ENCODE data around the gene MARCHF3. TPM values are rescaled to one million over a fixed set of nuclear protein-coding genes. Genes with fewer than 3 reads are reported as not detected.

The MARCHF3 gene
- total RNA-seq, 5 donors from 2014 or later (not counting 1 experiment from before 2014, with no cell fraction given), result 5.6 to 9.9 (median 7.6) TPM

DNA sequence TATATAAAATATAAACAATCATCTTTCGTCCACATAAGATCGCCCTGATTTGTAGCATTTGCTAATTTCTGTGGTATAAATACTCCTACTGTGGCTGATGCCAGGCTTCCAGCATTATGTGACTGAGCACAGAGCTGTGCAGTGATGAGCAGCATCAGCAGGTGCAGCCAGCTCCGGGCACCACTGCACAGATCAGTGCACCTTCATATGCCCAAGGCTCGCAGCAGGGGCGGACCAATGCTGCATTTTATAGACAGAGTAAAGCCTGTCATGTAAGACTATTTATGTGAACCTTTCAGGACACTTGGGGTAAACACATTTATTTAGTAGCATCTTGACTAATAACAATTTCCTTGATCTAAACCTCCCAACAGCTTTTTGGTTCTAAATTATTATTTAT, 200.3 kb downstream of the MARCHF3 start:
- H3K27ac Mint-ChIP-seq, result no peak overlapping the region
- H3K36me3 Mint-ChIP-seq, result peaks cover 62% of the 10 kb centered on the region
- no peak overlapping the region for H3K4me3 Mint-ChIP-seq
- H3K9me3 Mint-ChIP-seq, result no peaks in the 10 kb centered on the region
- peaks cover 20 to 64% of the 10 kb centered on the region in 2 donors for H3K36me3 ChIP-seq (ENCODE audit: control insufficient read depth in 2 of 2, extremely low read depth in 1 of 2, insufficient read depth in 1 of 2, low read length in 1 of 2)
- H3K27me3 ChIP-seq (replicated peaks in 1 of 2; ENCODE audit: control insufficient read depth in 2 of 2, extremely low read depth in 1 of 2, insufficient read depth in 2 of 2, low read length in 1 of 2), result no peaks in the 10 kb centered on the region
- ChIA-PET POLR2A (interaction anchor here in 1 of 2 donors (0.6 kb wide), 1 partner anchor 132 kb away, joined by 3 read pairs; no protein-coding TSS in a partner anchor), CTCF (interaction anchor here in 1 of 2 donors (0.7 to 0.8 kb wide), 2 partner anchors 229 to 427 kb away, joined by 3 to 4 read pairs; partner anchors contain the start of gene PHAX)
- no peak overlapping the region for H3K4me3 ChIP-seq (ENCODE audit: control insufficient read depth in 1 of 2, extremely low read depth in 1 of 2, low read length in 1 of 2)
- H3K27ac ChIP-seq (ENCODE audit: low read length), result no peak overlapping the region
- no peaks in the 10 kb centered on the region for H3K4me1 ChIP-seq (ENCODE audit: control insufficient read depth in 1 of 2, extremely low read depth in 1 of 2, insufficient read depth in 2 of 2, low read length in 2 of 2)
- no peaks in the 10 kb centered on the region for H3K4me1 Mint-ChIP-seq
- H3K9me3 ChIP-seq, result no peaks in the 10 kb centered on the region
- H3K27me3 Mint-ChIP-seq, result no peaks in the 10 kb centered on the region
- WGBS (ENCODE audit: insufficient coverage), result no CpG with 5 or more reads among the region's 5 CpGs
- DNase-seq (no peak), ATAC-seq (replicated peaks in 1 of 4) (no peak)

- peaks cover 58% of the 10 kb centered on the region for H3K36me3 Mint-ChIP-seq
- H3K9me3 Mint-ChIP-seq, result no peaks in the 10 kb centered on the region
- H3K27ac Mint-ChIP-seq, result no peak overlapping the region
- POLR2A ChIA-PET, result no interaction called here
- Histone ChIP-seq H3K27me3 (replicated peaks in 1 of 2; ENCODE audit: control insufficient read depth in 2 of 2, extremely low read depth in 1 of 2, insufficient read depth in 2 of 2, low read length in 1 of 2) (no peaks in the 10 kb centered on the region), H3K4me1 (ENCODE audit: control insufficient read depth in 1 of 2, extremely low read depth in 1 of 2, insufficient read depth in 2 of 2, low read length in 2 of 2) (no peaks in the 10 kb centered on the region), H3K27ac (ENCODE audit: low read length) (no peak overlapping the region), H3K9me3 (no peaks in the 10 kb centered on the region), H3K36me3 (ENCODE audit: control insufficient read depth in 2 of 2, extremely low read depth in 1 of 2, insufficient read depth in 1 of 2, low read length in 1 of 2) (peaks cover 20 to 57% of the 10 kb centered on the region in 2 donors), H3K4me3 (ENCODE audit: control insufficient read depth in 1 of 2, extremely low read depth in 1 of 2, low read length in 1 of 2) (no peak overlapping the region)
- CTCF ChIA-PET, result no interaction called here
- DNase-seq (no peak), ATAC-seq (replicated peaks in 1 of 4) (no peak)
- no peaks in the 10 kb centered on the region for H3K27me3 Mint-ChIP-seq
- H3K4me3 Mint-ChIP-seq, result no peak overlapping the region
- no CpG with 5 or more reads among the region's 5 CpGs for WGBS (ENCODE audit: insufficient coverage)
- no peaks in the 10 kb centered on the region for H3K4me1 Mint-ChIP-seq
These were observed 201.3 kb downstream of the MARCHF3 start for GRCh38 chr5:126829098-126829497.

DNA sequence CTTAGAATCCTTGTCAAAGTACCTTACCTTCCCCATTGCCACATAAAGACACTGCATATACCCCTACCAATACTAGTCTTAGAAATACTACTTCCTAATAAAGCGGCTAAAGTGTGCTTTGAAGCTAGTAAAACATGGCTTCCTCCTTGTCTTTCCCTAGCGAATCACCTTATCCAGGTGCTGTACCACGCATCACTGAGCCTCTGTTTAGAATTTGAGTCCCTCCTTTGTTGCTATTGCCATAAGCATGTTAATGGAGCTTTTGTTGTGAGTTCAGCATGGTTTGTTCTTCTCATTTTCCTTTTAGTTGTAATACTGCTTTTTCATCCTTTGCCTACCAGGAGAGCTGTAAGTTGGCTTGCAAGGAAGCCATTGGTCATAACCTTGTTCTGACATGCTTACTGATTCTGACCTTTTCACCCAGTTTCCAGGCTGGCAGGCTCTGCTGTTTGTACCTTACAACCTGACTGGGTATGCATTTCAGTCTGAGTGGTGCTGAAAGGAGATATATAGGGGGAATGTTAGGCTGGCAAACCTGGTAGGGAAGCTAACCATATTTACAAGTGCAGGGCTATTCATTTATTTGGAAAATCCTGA, 203.6 kb downstream of the MARCHF3 start:
- Histone ChIP-seq H3K27me3 (replicated peaks in 1 of 2; ENCODE audit: control insufficient read depth in 2 of 2, extremely low read depth in 1 of 2, insufficient read depth in 2 of 2, low read length in 1 of 2) (no peaks in the 10 kb centered on the region), H3K9me3 (no peaks in the 10 kb centered on the region), H3K4me3 (ENCODE audit: control insufficient read depth in 1 of 2, extremely low read depth in 1 of 2, low read length in 1 of 2) (no peak overlapping the region), H3K4me1 (ENCODE audit: control insufficient read depth in 1 of 2, extremely low read depth in 1 of 2, insufficient read depth in 2 of 2, low read length in 2 of 2) (no peaks in the 10 kb centered on the region), H3K27ac (ENCODE audit: low read length) (no peak overlapping the region), H3K36me3 (ENCODE audit: control insufficient read depth in 2 of 2, extremely low read depth in 1 of 2, insufficient read depth in 1 of 2, low read length in 1 of 2) (peaks cover 19 to 51% of the 10 kb centered on the region in 2 donors)
- no peak overlapping the region for H3K27ac Mint-ChIP-seq
- no peak overlapping the region for H3K4me3 Mint-ChIP-seq
- DNase-seq, result no peak
- H3K9me3 Mint-ChIP-seq, result no peaks in the 10 kb centered on the region
- ChIA-PET CTCF (interaction anchor here in 1 of 2 donors (0.6 to 1.3 kb wide), 3 partner anchors 9 to 27 kb away, joined by 3 to 6 read pairs (median 4); no protein-coding TSS in a partner anchor), POLR2A (no interaction called here)
- no peak for ATAC-seq (replicated peaks in 1 of 4)
- no peaks in the 10 kb centered on the region for H3K4me1 Mint-ChIP-seq
- H3K27me3 Mint-ChIP-seq, result no peaks in the 10 kb centered on the region
- 0% methylated on average over 1 of the region's 3 CpGs for WGBS (ENCODE audit: insufficient coverage)
- peaks cover 54% of the 10 kb centered on the region for H3K36me3 Mint-ChIP-seq

- H3K9me3 ChIP-seq, result no peaks in the 10 kb centered on the region
- H3K27ac ChIP-seq (ENCODE audit: low read length), result no peak overlapping the region
- H3K4me1 ChIP-seq (ENCODE audit: control insufficient read depth in 1 of 2, extremely low read depth in 1 of 2, insufficient read depth in 2 of 2, low read length in 2 of 2), result no peaks in the 10 kb centered on the region
- Mint-ChIP-seq H3K27me3 (no peaks in the 10 kb centered on the region), H3K27ac (no peak overlapping the region), H3K36me3 (peaks cover 41% of the 10 kb centered on the region), H3K4me3 (no peak overlapping the region), H3K4me1 (peaks cover 0 to 10% (median 0%) of the 10 kb centered on the region in 3 donors), H3K9me3 (no peaks in the 10 kb centered on the region)
- WGBS (ENCODE audit: insufficient coverage), result no CpG with 5 or more reads among the region's 5 CpGs
- H3K27me3 ChIP-seq (replicated peaks in 1 of 2; ENCODE audit: control insufficient read depth in 2 of 2, extremely low read depth in 1 of 2, insufficient read depth in 2 of 2, low read length in 1 of 2), result no peaks in the 10 kb centered on the region
- ATAC-seq (replicated peaks in 1 of 4) (no peak), DNase-seq (no peak)
- no peak overlapping the region for H3K4me3 ChIP-seq (ENCODE audit: control insufficient read depth in 1 of 2, extremely low read depth in 1 of 2, low read length in 1 of 2)
- POLR2A ChIA-PET, result no interaction called here
- peaks cover 4 to 36% of the 10 kb centered on the region in 2 donors for H3K36me3 ChIP-seq (ENCODE audit: control insufficient read depth in 2 of 2, extremely low read depth in 1 of 2, insufficient read depth in 1 of 2, low read length in 1 of 2)
- CTCF ChIA-PET, result interaction anchor here in 1 of 2 donors (0.8 kb wide), 1 partner anchor 689 kb away, joined by 3 read pairs; no protein-coding TSS in a partner anchor
These were observed 211.1 kb downstream of the MARCHF3 start for GRCh38 chr5:126819253-126819652.

DNA sequence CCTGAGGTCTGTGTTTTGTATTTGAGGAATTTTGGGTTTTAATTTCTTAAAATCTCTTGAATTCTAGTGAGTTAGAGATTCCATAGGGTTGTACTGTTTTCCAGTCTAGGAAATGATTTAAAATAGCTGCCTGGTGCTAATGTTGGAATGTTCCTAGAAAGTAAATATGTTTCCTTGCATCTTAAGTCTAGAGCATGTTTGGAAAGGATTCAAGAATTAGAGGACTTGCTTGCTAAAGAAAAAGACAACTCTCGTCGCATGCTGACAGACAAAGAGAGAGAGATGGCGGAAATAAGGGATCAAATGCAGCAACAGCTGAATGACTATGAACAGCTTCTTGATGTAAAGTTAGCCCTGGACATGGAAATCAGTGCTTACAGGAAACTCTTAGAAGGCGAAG, 211.6 kb downstream of the MARCHF3 start:
- Histone ChIP-seq H3K27ac (ENCODE audit: low read length) (no peak overlapping the region), H3K27me3 (replicated peaks in 1 of 2; ENCODE audit: control insufficient read depth in 2 of 2, extremely low read depth in 1 of 2, insufficient read depth in 2 of 2, low read length in 1 of 2) (no peaks in the 10 kb centered on the region), H3K9me3 (no peaks in the 10 kb centered on the region), H3K4me1 (ENCODE audit: control insufficient read depth in 1 of 2, extremely low read depth in 1 of 2, insufficient read depth in 2 of 2, low read length in 2 of 2) (no peaks in the 10 kb centered on the region), H3K36me3 (ENCODE audit: control insufficient read depth in 2 of 2, extremely low read depth in 1 of 2, insufficient read depth in 1 of 2, low read length in 1 of 2) (peaks cover 4 to 39% of the 10 kb centered on the region in 2 donors), H3K4me3 (ENCODE audit: control insufficient read depth in 1 of 2, extremely low read depth in 1 of 2, low read length in 1 of 2) (no peak overlapping the region)
- POLR2A ChIA-PET, result interaction anchor here in 1 of 2 donors (0.7 kb wide), 1 partner anchor 81 kb away, joined by 10 read pairs; no protein-coding TSS in a partner anchor
- ATAC-seq (replicated peaks in 1 of 4) (no peak), DNase-seq (no peak)
- CTCF ChIA-PET, result no interaction called here
- no peaks in the 10 kb centered on the region for H3K27me3 Mint-ChIP-seq
- WGBS (ENCODE audit: insufficient coverage), result 84% methylated on average over 3 of the region's 4 CpGs
- no peaks in the 10 kb centered on the region for H3K9me3 Mint-ChIP-seq
- H3K4me1 Mint-ChIP-seq, result peaks cover 0 to 12% (median 0%) of the 10 kb centered on the region in 3 donors
- no peak overlapping the region for H3K4me3 Mint-ChIP-seq
- H3K27ac Mint-ChIP-seq, result no peak overlapping the region
- peaks cover 43% of the 10 kb centered on the region for H3K36me3 Mint-ChIP-seq

Other genes starting within 250 kb of the MARCHF3 start
- 10 to 100 TPM in 4 of 5 donors, 1 to 10 TPM in 1; 7.4 to 13.5 (median 11.5) TPM for gene C5orf63, start 42.9 kb upstream of the MARCHF3 start, total RNA-seq

Data from T-cell (primary cell).